Measurements from ENCODE around the gene CYTH1. TPM values are rescaled to one million over a fixed set of nuclear protein-coding genes. Genes with fewer than 3 reads are reported as not detected.

Gene CYTH1
- total RNA-seq, 4 donors from 2014 or later = 42.1 to 86.7 (median 67.5) TPM

DNA sequence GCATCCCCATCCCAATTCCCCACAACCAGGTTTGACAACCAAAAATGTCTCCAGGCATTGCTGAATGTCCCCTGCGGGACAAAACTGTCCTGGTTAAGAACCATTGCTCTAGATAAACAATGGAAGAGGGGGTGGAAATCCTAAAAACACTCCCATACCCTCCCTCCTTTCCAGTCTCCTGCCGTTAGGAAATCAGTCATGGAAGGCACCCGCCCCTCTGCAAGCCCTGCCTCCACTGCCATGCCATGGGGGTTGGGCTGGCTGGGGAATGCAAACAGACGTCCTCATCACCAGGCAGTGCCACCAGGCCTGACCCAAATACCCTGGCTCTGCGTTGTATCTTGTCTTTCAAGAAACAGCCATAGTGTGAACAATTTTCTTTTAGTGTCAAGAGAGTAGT, 57.5 kb downstream of the CYTH1 start:
- Histone ChIP-seq H3K36me3 (peaks cover 0 to 17% (median 0%) of the 10 kb centered on the region in 3 donors), H3K9me3 (no peaks in the 10 kb centered on the region), H3K27me3 (no peaks in the 10 kb centered on the region), H3K4me1 (peaks cover 26 to 95% (median 46%) of the 10 kb centered on the region in 3 donors), H3K27ac (peak overlapping the region in 2 of 4 donors; percentile 20 to 58), H3K4me3 (no peak overlapping the region)
- 32 to 36% methylated on average over 4 to 5 of the region's 5 CpGs for WGBS, 2 donors
- intact Hi-C loops (cut with DNase I) = no loop called here
- TF ChIP-seq POLR2A (IDR thresholded peaks at IDR 0.05) = no peak
- TF ChIP-seq CTCF (IDR thresholded peaks at IDR 0.05) = no peak
- DNase-seq = no peak

- DNase-seq = no peak
- WGBS, 2 donors = 59 to 86% methylated on average over 4 to 7 of the region's 8 CpGs
- peak overlapping the region in 2 of 4 donors; percentile 20 to 29 for H3K27ac ChIP-seq
- H3K4me1 ChIP-seq = peaks cover 28 to 95% (median 49%) of the 10 kb centered on the region in 3 donors
- no peaks in the 10 kb centered on the region for H3K27me3 ChIP-seq
- no peaks in the 10 kb centered on the region for H3K9me3 ChIP-seq
- H3K4me3 ChIP-seq = no peak overlapping the region
- intact Hi-C loops (cut with DNase I) = no loop called here
- TF ChIP-seq POLR2A (IDR thresholded peaks at IDR 0.05) = no peak
- TF ChIP-seq CTCF (IDR thresholded peaks at IDR 0.05) = no peak
- H3K36me3 ChIP-seq = peaks cover 0 to 17% (median 0%) of the 10 kb centered on the region in 3 donors
Measured at GRCh38 chr17:78723957-78724356, 58.1 kb downstream of the CYTH1 start.

GRCh38 chr17:78723001-78723796, 58.9 kb downstream of the CYTH1 start:
- H3K36me3 ChIP-seq = peaks cover 0 to 17% (median 0%) of the 10 kb centered on the region in 3 donors
- DNase-seq = no peak
- 42 to 43% methylated on average over 8 to 20 of the region's 25 CpGs for WGBS, 2 donors
- no peaks in the 10 kb centered on the region for H3K27me3 ChIP-seq
- peak overlapping the region in 2 of 4 donors; percentile 36 to 56 for H3K4me3 ChIP-seq
- no peak for TF ChIP-seq CTCF (IDR thresholded peaks at IDR 0.05)
- TF ChIP-seq POLR2A (IDR thresholded peaks at IDR 0.05) = no peak
- H3K4me1 ChIP-seq = peaks cover 35 to 97% (median 54%) of the 10 kb centered on the region in 3 donors
- H3K27ac ChIP-seq = peak overlapping the region in 3 of 4 donors; percentile 8 to 47 (median 29)
- intact Hi-C loops (cut with DNase I) = no loop called here
- H3K9me3 ChIP-seq = no peaks in the 10 kb centered on the region

DNA sequence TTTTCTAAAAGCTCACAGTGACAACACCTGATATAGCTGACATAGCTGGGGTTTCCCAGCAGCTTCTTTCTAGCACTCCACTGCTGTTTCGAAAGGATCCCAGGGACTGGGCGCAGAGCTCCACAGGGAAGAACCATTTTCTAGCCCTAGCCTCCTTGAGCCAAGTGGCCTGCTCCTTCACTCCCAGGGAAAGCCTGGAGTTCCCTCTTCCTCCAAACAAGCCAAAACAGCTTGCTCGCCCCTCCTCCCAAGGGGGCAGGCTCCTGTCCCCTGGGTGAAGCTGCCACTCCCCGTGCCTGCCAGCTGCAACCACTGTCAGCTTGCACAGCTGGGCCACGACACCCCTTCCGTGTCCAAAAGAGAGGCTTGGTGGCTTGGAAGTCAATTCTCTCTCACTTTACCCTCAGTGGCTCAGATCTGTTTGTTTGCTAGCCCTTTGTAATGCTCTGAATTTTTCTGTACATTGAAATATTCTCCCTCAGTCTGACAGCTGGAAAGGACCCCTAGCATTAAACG, 59.8 kb downstream of the CYTH1 start:
- peak overlapping the region in 3 of 4 donors; percentile 8 to 47 (median 29) for H3K27ac ChIP-seq
- H3K36me3 ChIP-seq = peaks cover 0 to 10% (median 0%) of the 10 kb centered on the region in 3 donors

More for the DNA sequence above, 59.8 kb downstream of the CYTH1 start:
- peak overlapping the region in 1 of 4 donors; percentile 56 for H3K4me3 ChIP-seq
- intact Hi-C loops (cut with DNase I) = no loop called here
- WGBS, 2 donors = 16 to 28% methylated on average over 7 of the region's 7 CpGs
- H3K27me3 ChIP-seq = no peaks in the 10 kb centered on the region
- H3K4me1 ChIP-seq = peaks cover 44 to 100% (median 63%) of the 10 kb centered on the region in 3 donors
- no peak for DNase-seq
- H3K9me3 ChIP-seq = no peaks in the 10 kb centered on the region
- peak in 1 of 4 donors; percentile 16 for TF ChIP-seq POLR2A (IDR thresholded peaks at IDR 0.05)
- TF ChIP-seq CTCF (IDR thresholded peaks at IDR 0.05) = no peak
